ENCODE results near the gene GNS.

GNS gene

GRCh38 chr12:64740646-64741045, 18.6 kb downstream of the GNS start:
- Histone ChIP-seq H3K9ac (ENCODE audit: low read depth in 1 of 2, low read length in 2 of 2) (no peak overlapping the region), H3K4me3 (ENCODE audit: low read length in 2 of 2) (no peak overlapping the region), H3K27ac (ENCODE audit: low read depth in 2 of 2, low read length in 2 of 2) (no peak overlapping the region), H3K36me3 (ENCODE audit: control insufficient read depth in 2 of 2, insufficient read depth in 2 of 2, low read length in 2 of 2) (peaks cover 38 to 58% of the 10 kb centered on the region in 2 donors), H3K27me3 (ENCODE audit: control insufficient read depth in 2 of 2, insufficient read depth in 2 of 2, low read length in 2 of 2) (no peaks in the 10 kb centered on the region), H3K9me3 (ENCODE audit: control insufficient read depth in 2 of 2, low read length in 2 of 2) (no peaks in the 10 kb centered on the region), H3K4me1 (ENCODE audit: control insufficient read depth in 2 of 2, insufficient read depth in 2 of 2, low read length in 2 of 2) (peaks cover 6% of the 10 kb centered on the region in 2 donors)

- Histone ChIP-seq H3K27me3 (ENCODE audit: control insufficient read depth in 2 of 2, insufficient read depth in 2 of 2, low read length in 2 of 2) (no peaks in the 10 kb centered on the region), H3K36me3 (ENCODE audit: control insufficient read depth in 2 of 2, insufficient read depth in 2 of 2, low read length in 2 of 2) (peaks cover 38 to 65% of the 10 kb centered on the region in 2 donors), H3K9me3 (ENCODE audit: control insufficient read depth in 2 of 2, low read length in 2 of 2) (no peaks in the 10 kb centered on the region), H3K4me1 (ENCODE audit: control insufficient read depth in 2 of 2, insufficient read depth in 2 of 2, low read length in 2 of 2) (peaks cover 4% of the 10 kb centered on the region in 2 donors), H3K4me3 (ENCODE audit: low read length in 2 of 2) (no peak overlapping the region), H3K27ac (ENCODE audit: low read depth in 2 of 2, low read length in 2 of 2) (no peak overlapping the region), H3K9ac (ENCODE audit: low read depth in 1 of 2, low read length in 2 of 2) (no peak overlapping the region)
These were observed 19.4 kb downstream of the GNS start for GRCh38 chr12:64739778-64740177.

GRCh38 chr12:64737539-64737938, 21.7 kb downstream of the GNS start:
- no peak overlapping the region for H3K4me3 ChIP-seq (ENCODE audit: low read length in 2 of 2)
- H3K36me3 ChIP-seq (ENCODE audit: control insufficient read depth in 2 of 2, insufficient read depth in 2 of 2, low read length in 2 of 2), result peaks cover 36 to 65% of the 10 kb centered on the region in 2 donors
- no peaks in the 10 kb centered on the region for H3K4me1 ChIP-seq (ENCODE audit: control insufficient read depth in 2 of 2, insufficient read depth in 2 of 2, low read length in 2 of 2)

GRCh38 chr12:64736771-64737170, 22.4 kb downstream of the GNS start:
- peaks cover 32 to 61% of the 10 kb centered on the region in 2 donors for H3K36me3 ChIP-seq (ENCODE audit: control insufficient read depth in 2 of 2, insufficient read depth in 2 of 2, low read length in 2 of 2)
- no peaks in the 10 kb centered on the region for H3K27me3 ChIP-seq (ENCODE audit: control insufficient read depth in 2 of 2, insufficient read depth in 2 of 2, low read length in 2 of 2)
- no peak overlapping the region for H3K4me3 ChIP-seq (ENCODE audit: low read length in 2 of 2)
- H3K9me3 ChIP-seq (ENCODE audit: control insufficient read depth in 2 of 2, low read length in 2 of 2), result no peaks in the 10 kb centered on the region
- H3K4me1 ChIP-seq (ENCODE audit: control insufficient read depth in 2 of 2, insufficient read depth in 2 of 2, low read length in 2 of 2), result no peaks in the 10 kb centered on the region
- no peak overlapping the region for H3K27ac ChIP-seq (ENCODE audit: low read depth in 2 of 2, low read length in 2 of 2)
- no peak overlapping the region for H3K9ac ChIP-seq (ENCODE audit: low read depth in 1 of 2, low read length in 2 of 2)

More at GRCh38 chr12:64737539-64737938, 21.7 kb downstream of the GNS start:
- Histone ChIP-seq H3K27ac (ENCODE audit: low read depth in 2 of 2, low read length in 2 of 2) (no peak overlapping the region), H3K9me3 (ENCODE audit: control insufficient read depth in 2 of 2, low read length in 2 of 2) (no peaks in the 10 kb centered on the region), H3K27me3 (ENCODE audit: control insufficient read depth in 2 of 2, insufficient read depth in 2 of 2, low read length in 2 of 2) (no peaks in the 10 kb centered on the region), H3K9ac (ENCODE audit: low read depth in 1 of 2, low read length in 2 of 2) (no peak overlapping the region)

- Histone ChIP-seq H3K9me3 (ENCODE audit: control insufficient read depth in 2 of 2, low read length in 2 of 2) (no peaks in the 10 kb centered on the region), H3K27me3 (ENCODE audit: control insufficient read depth in 2 of 2, insufficient read depth in 2 of 2, low read length in 2 of 2) (no peaks in the 10 kb centered on the region), H3K4me1 (ENCODE audit: control insufficient read depth in 2 of 2, insufficient read depth in 2 of 2, low read length in 2 of 2) (no peaks in the 10 kb centered on the region), H3K27ac (ENCODE audit: low read depth in 2 of 2, low read length in 2 of 2) (no peak overlapping the region), H3K36me3 (ENCODE audit: control insufficient read depth in 2 of 2, insufficient read depth in 2 of 2, low read length in 2 of 2) (peaks cover 33 to 61% of the 10 kb centered on the region in 2 donors), H3K4me3 (ENCODE audit: low read length in 2 of 2) (no peak overlapping the region), H3K9ac (ENCODE audit: low read depth in 1 of 2, low read length in 2 of 2) (no peak overlapping the region)
These were observed 23.8 kb downstream of the GNS start for GRCh38 chr12:64735442-64735841.

GRCh38 chr12:64733857-64734256, 25.3 kb downstream of the GNS start:
- no peak overlapping the region for H3K9ac ChIP-seq (ENCODE audit: low read depth in 1 of 2, low read length in 2 of 2)
- H3K4me3 ChIP-seq (ENCODE audit: low read length in 2 of 2), result no peak overlapping the region
- peaks cover 26 to 50% of the 10 kb centered on the region in 2 donors for H3K36me3 ChIP-seq (ENCODE audit: control insufficient read depth in 2 of 2, insufficient read depth in 2 of 2, low read length in 2 of 2)
- no peaks in the 10 kb centered on the region for H3K27me3 ChIP-seq (ENCODE audit: control insufficient read depth in 2 of 2, insufficient read depth in 2 of 2, low read length in 2 of 2)
- H3K9me3 ChIP-seq (ENCODE audit: control insufficient read depth in 2 of 2, low read length in 2 of 2), result no peaks in the 10 kb centered on the region
- H3K4me1 ChIP-seq (ENCODE audit: control insufficient read depth in 2 of 2, insufficient read depth in 2 of 2, low read length in 2 of 2), result no peaks in the 10 kb centered on the region
- no peak overlapping the region for H3K27ac ChIP-seq (ENCODE audit: low read depth in 2 of 2, low read length in 2 of 2)

- Histone ChIP-seq H3K4me3 (ENCODE audit: low read length in 2 of 2) (no peak overlapping the region), H3K4me1 (ENCODE audit: control insufficient read depth in 2 of 2, insufficient read depth in 2 of 2, low read length in 2 of 2) (no peaks in the 10 kb centered on the region), H3K36me3 (ENCODE audit: control insufficient read depth in 2 of 2, insufficient read depth in 2 of 2, low read length in 2 of 2) (peaks cover 21 to 31% of the 10 kb centered on the region in 2 donors), H3K9me3 (ENCODE audit: control insufficient read depth in 2 of 2, low read length in 2 of 2) (no peaks in the 10 kb centered on the region), H3K27me3 (ENCODE audit: control insufficient read depth in 2 of 2, insufficient read depth in 2 of 2, low read length in 2 of 2) (no peaks in the 10 kb centered on the region), H3K9ac (ENCODE audit: low read depth in 1 of 2, low read length in 2 of 2) (no peak overlapping the region), H3K27ac (ENCODE audit: low read depth in 2 of 2, low read length in 2 of 2) (no peak overlapping the region)
These were observed 27.5 kb downstream of the GNS start for GRCh38 chr12:64731683-64732082.

GRCh38 chr12:64730588-64730969, 28.6 kb downstream of the GNS start:
- Histone ChIP-seq H3K4me1 (ENCODE audit: control insufficient read depth in 2 of 2, insufficient read depth in 2 of 2, low read length in 2 of 2) (no peaks in the 10 kb centered on the region), H3K9me3 (ENCODE audit: control insufficient read depth in 2 of 2, low read length in 2 of 2) (no peaks in the 10 kb centered on the region), H3K27ac (ENCODE audit: low read depth in 2 of 2, low read length in 2 of 2) (peak overlapping the region in 1 of 2 donors; percentile 43), H3K4me3 (ENCODE audit: low read length in 2 of 2) (no peak overlapping the region), H3K27me3 (ENCODE audit: control insufficient read depth in 2 of 2, insufficient read depth in 2 of 2, low read length in 2 of 2) (no peaks in the 10 kb centered on the region), H3K36me3 (ENCODE audit: control insufficient read depth in 2 of 2, insufficient read depth in 2 of 2, low read length in 2 of 2) (peaks cover 16 to 22% of the 10 kb centered on the region in 2 donors), H3K9ac (ENCODE audit: low read depth in 1 of 2, low read length in 2 of 2) (no peak overlapping the region)

- Histone ChIP-seq H3K36me3 (ENCODE audit: control insufficient read depth in 2 of 2, insufficient read depth in 2 of 2, low read length in 2 of 2) (peaks cover 16 to 17% of the 10 kb centered on the region in 2 donors), H3K9me3 (ENCODE audit: control insufficient read depth in 2 of 2, low read length in 2 of 2) (no peaks in the 10 kb centered on the region), H3K27ac (ENCODE audit: low read depth in 2 of 2, low read length in 2 of 2) (peak overlapping the region in 1 of 2 donors; percentile 43), H3K27me3 (ENCODE audit: control insufficient read depth in 2 of 2, insufficient read depth in 2 of 2, low read length in 2 of 2) (no peaks in the 10 kb centered on the region), H3K9ac (ENCODE audit: low read depth in 1 of 2, low read length in 2 of 2) (no peak overlapping the region), H3K4me3 (ENCODE audit: low read length in 2 of 2) (no peak overlapping the region), H3K4me1 (ENCODE audit: control insufficient read depth in 2 of 2, insufficient read depth in 2 of 2, low read length in 2 of 2) (no peaks in the 10 kb centered on the region)
These were observed 29.2 kb downstream of the GNS start for GRCh38 chr12:64729909-64730587.

- Histone ChIP-seq H3K36me3 (ENCODE audit: control insufficient read depth in 2 of 2, insufficient read depth in 2 of 2, low read length in 2 of 2) (peaks cover 23 to 39% of the 10 kb centered on the region in 2 donors), H3K9ac (ENCODE audit: low read depth in 1 of 2, low read length in 2 of 2) (no peak overlapping the region), H3K9me3 (ENCODE audit: control insufficient read depth in 2 of 2, low read length in 2 of 2) (no peaks in the 10 kb centered on the region), H3K27me3 (ENCODE audit: control insufficient read depth in 2 of 2, insufficient read depth in 2 of 2, low read length in 2 of 2) (no peaks in the 10 kb centered on the region), H3K4me1 (ENCODE audit: control insufficient read depth in 2 of 2, insufficient read depth in 2 of 2, low read length in 2 of 2) (no peaks in the 10 kb centered on the region), H3K4me3 (ENCODE audit: low read length in 2 of 2) (no peak overlapping the region), H3K27ac (ENCODE audit: low read depth in 2 of 2, low read length in 2 of 2) (no peak overlapping the region)
These were observed 34.9 kb downstream of the GNS start for GRCh38 chr12:64724201-64724745.

Measured in mucosa of rectum (tissue), 2 donors.